Activated CD4-positive, CD25-positive, alpha-beta regulatory T cell (primary cell): Measurements from ENCODE around the gene FAM72B.
"Not testable (repeated sequence)": the region's sequence is repeated elsewhere in the genome, so short reads cannot be mapped to it uniquely, and the experiment has no call there.

ENCODE experiments used
- DNase-seq, 4 experiments: peaks; one replicate each; lab custom pipeline; 2025; lab: John Stamatoyannopoulos, UW

Gene FAM72B

GRCh38 chr1:121200232-121200631 lies 16.1 kb upstream of the FAM72B start:
- DNase-seq: not testable (repeated sequence)

- DNase-seq: not testable (repeated sequence)
Observed at GRCh38 chr1:121199763-121200162, 15.6 kb upstream of the FAM72B start.

GRCh38 chr1:121197095-121197882 lies 13.1 kb upstream of the FAM72B start:
- not testable (repeated sequence) for DNase-seq

GRCh38 chr1:121192512-121192911 lies 8.4 kb upstream of the FAM72B start:
- not testable (repeated sequence) for DNase-seq

GRCh38 chr1:121187914-121188313 lies 3.8 kb upstream of the FAM72B start:
- DNase-seq: not testable (repeated sequence)

- not testable (repeated sequence) for DNase-seq
Observed at GRCh38 chr1:121186191-121186590, 2.1 kb upstream of the FAM72B start.

- not testable (repeated sequence) for DNase-seq
Observed at GRCh38 chr1:121185140-121185708, 1.1 kb upstream of the FAM72B start.

GRCh38 chr1:121183867-121184266 lies 273 bp downstream of the FAM72B start:
- not testable (repeated sequence) for DNase-seq

GRCh38 chr1:121178197-121178596 lies 5.9 kb downstream of the FAM72B start:
- DNase-seq: not testable (repeated sequence)

- not testable (repeated sequence) for DNase-seq
Observed at GRCh38 chr1:121176649-121177048, 7.5 kb downstream of the FAM72B start.

- not testable (repeated sequence) for DNase-seq
Observed at GRCh38 chr1:121168152-121168668, 15.9 kb downstream of the FAM72B start.

GRCh38 chr1:121167225-121167738 lies 16.9 kb downstream of the FAM72B start:
- not testable (repeated sequence) for DNase-seq

- DNase-seq: not testable (repeated sequence)
Observed at GRCh38 chr1:121165296-121165695, 18.8 kb downstream of the FAM72B start.

GRCh38 chr1:121163850-121164757 lies 20.0 kb downstream of the FAM72B start:
- DNase-seq: not testable (repeated sequence)

- DNase-seq: not testable (repeated sequence)
Observed at GRCh38 chr1:121161199-121161901, 22.8 kb downstream of the FAM72B start.

- DNase-seq: not testable (repeated sequence)
Observed at GRCh38 chr1:121160118-121160517, 24.0 kb downstream of the FAM72B start.

- not testable (repeated sequence) for DNase-seq
Observed at GRCh38 chr1:121157609-121158008, 26.5 kb downstream of the FAM72B start.

- not testable (repeated sequence) for DNase-seq
Observed at GRCh38 chr1:121156958-121157603, 27.1 kb downstream of the FAM72B start.

GRCh38 chr1:121155671-121156358 lies 28.3 kb downstream of the FAM72B start:
- DNase-seq: not testable (repeated sequence)

- DNase-seq: not testable (repeated sequence)
Observed at GRCh38 chr1:121154811-121155210, 29.3 kb downstream of the FAM72B start.
